ENCODE measurements around the gene MGAT4D. TPM values are rescaled to one million over a fixed set of nuclear protein-coding genes. Genes with fewer than 3 reads are reported as not detected.

Gene MGAT4D
- total RNA-seq, 2 donors from 2014 or later, result not detected

DNA sequence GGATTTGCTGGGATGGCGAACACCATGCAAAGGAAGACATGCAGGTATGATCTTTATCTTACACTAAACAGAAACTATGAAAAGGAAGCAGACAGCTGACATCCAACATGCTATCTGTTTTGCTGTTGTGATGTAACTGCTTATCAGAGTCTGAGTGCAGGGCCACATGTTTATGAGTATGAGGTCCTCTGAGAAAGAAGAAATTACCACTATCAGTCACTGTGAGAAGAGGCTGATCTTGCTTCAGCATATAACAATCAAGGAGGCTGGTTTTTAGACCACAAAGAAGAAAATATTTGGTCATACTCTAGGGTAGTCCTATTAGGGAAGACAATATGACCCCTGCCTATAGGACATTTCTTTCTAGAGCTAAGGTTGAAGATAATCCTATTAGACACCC is 89.1 kb downstream of the MGAT4D start:
- Mint-ChIP-seq H3K4me1 (peaks cover 7% of the 10 kb centered on the region), H3K9me3 (peaks cover 6% of the 10 kb centered on the region), H3K27ac (no peak overlapping the region), H3K27me3 (ENCODE audit: insufficient read depth) (no peaks in the 10 kb centered on the region), H3K36me3 (ENCODE audit: low read depth) (no peaks in the 10 kb centered on the region), H3K4me3 (no peak overlapping the region)
- no peaks in the 10 kb centered on the region for H3K36me3 ChIP-seq (ENCODE audit: control insufficient read depth, insufficient read depth, low read length)
- H3K4me3 ChIP-seq (ENCODE audit: low read length), result no peak overlapping the region
- H3K9me3 ChIP-seq (ENCODE audit: control insufficient read depth, low read length), result no peaks in the 10 kb centered on the region
- no peaks in the 10 kb centered on the region for H3K27me3 ChIP-seq (ENCODE audit: control insufficient read depth, insufficient read depth, low read length, poor library complexity, severe bottlenecking)
- no peak overlapping the region for H3K9ac ChIP-seq (ENCODE audit: extremely low read depth, low read length, poor library complexity, severe bottlenecking)
- no peaks in the 10 kb centered on the region for H3K4me1 ChIP-seq (ENCODE audit: control insufficient read depth, insufficient read depth, low read length)
- no peak for DNase-seq
- no peak overlapping the region for H3K27ac ChIP-seq (ENCODE audit: low read depth, low read length)
- TF ChIP-seq, protein P1, sequence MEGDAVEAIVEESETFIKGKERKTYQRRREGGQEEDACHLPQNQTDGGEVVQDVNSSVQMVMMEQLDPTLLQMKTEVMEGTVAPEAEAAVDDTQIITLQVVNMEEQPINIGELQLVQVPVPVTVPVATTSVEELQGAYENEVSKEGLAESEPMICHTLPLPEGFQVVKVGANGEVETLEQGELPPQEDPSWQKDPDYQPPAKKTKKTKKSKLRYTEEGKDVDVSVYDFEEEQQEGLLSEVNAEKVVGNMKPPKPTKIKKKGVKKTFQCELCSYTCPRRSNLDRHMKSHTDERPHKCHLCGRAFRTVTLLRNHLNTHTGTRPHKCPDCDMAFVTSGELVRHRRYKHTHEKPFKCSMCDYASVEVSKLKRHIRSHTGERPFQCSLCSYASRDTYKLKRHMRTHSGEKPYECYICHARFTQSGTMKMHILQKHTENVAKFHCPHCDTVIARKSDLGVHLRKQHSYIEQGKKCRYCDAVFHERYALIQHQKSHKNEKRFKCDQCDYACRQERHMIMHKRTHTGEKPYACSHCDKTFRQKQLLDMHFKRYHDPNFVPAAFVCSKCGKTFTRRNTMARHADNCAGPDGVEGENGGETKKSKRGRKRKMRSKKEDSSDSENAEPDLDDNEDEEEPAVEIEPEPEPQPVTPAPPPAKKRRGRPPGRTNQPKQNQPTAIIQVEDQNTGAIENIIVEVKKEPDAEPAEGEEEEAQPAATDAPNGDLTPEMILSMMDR (conservative IDR thresholded peaks at IDR 0.05), result no peak
- no CpG with 5 or more reads among the region's 1 CpG for WGBS, 2 experiments (ENCODE audit: insufficient coverage in 1 of 2, insufficient read length in 1 of 2)

DNA sequence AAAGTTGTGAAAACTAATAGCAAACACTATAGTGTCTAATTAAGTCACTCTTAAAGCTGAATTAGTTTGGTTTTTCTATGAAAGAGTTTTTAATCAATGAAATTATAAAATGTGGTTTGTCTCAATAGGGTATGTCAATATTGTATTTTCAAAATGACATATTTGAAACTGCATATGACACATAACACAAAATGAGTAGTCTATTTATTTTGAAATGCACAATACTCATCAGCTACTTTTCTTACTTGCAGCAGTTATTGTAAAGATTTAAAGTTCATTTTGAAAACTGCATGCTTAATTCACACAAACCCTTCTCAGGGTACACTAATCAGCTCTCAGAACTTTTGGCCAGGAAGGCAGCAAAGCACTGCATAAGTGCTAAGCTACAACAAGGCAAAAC is 91.8 kb downstream of the MGAT4D start:
- H3K27me3 ChIP-seq (ENCODE audit: control insufficient read depth, insufficient read depth, low read length, poor library complexity, severe bottlenecking), result no peaks in the 10 kb centered on the region
- Mint-ChIP-seq H3K9me3 (no peaks in the 10 kb centered on the region), H3K4me1 (peaks cover under 1% of the 10 kb centered on the region), H3K27me3 (ENCODE audit: insufficient read depth) (no peaks in the 10 kb centered on the region), H3K4me3 (no peak overlapping the region), H3K27ac (no peak overlapping the region), H3K36me3 (ENCODE audit: low read depth) (no peaks in the 10 kb centered on the region)
- H3K4me1 ChIP-seq (ENCODE audit: control insufficient read depth, insufficient read depth, low read length), result no peaks in the 10 kb centered on the region
- no peak overlapping the region for H3K27ac ChIP-seq (ENCODE audit: low read depth, low read length)
- TF ChIP-seq, protein P1 (conservative IDR thresholded peaks at IDR 0.05), result no peak
- no peaks in the 10 kb centered on the region for H3K36me3 ChIP-seq (ENCODE audit: control insufficient read depth, insufficient read depth, low read length)
- H3K9ac ChIP-seq (ENCODE audit: extremely low read depth, low read length, poor library complexity, severe bottlenecking), result no peak overlapping the region
- H3K9me3 ChIP-seq (ENCODE audit: control insufficient read depth, low read length), result no peaks in the 10 kb centered on the region
- H3K4me3 ChIP-seq (ENCODE audit: low read length), result no peak overlapping the region
- no peak for DNase-seq

DNA sequence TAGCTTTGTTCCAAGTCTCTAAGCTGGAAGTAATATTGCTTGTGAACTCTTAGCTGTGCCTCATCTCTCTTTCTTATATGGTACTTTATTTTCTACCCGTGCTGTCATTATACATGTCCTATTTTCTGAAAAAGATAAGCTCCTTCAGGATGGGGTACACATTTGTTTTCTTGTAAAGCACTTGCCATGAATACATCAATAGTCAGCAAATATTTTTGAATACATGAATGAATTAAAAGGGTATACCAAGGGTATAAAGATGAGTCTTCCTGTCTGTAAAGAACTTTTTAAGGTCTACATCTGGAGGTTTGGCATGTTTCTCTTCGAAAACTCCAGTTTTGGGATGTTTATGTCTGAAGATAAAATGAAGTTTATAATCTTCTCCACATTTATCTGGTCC is 98.0 kb downstream of the MGAT4D start:
- no peak overlapping the region for H3K27ac Mint-ChIP-seq
- no peaks in the 10 kb centered on the region for H3K27me3 ChIP-seq (ENCODE audit: control insufficient read depth, insufficient read depth, low read length, poor library complexity, severe bottlenecking)
- TF ChIP-seq, protein P1 (conservative IDR thresholded peaks at IDR 0.05), result no peak
- no peaks in the 10 kb centered on the region for H3K9me3 ChIP-seq (ENCODE audit: control insufficient read depth, low read length)
- H3K4me1 ChIP-seq (ENCODE audit: control insufficient read depth, insufficient read depth, low read length), result peaks cover 5% of the 10 kb centered on the region
- 84% methylated on average over 2 of the region's 2 CpGs; no CpG with 5 or more reads in 1 of the 2 experiments for WGBS, 2 experiments (ENCODE audit: insufficient coverage in 1 of 2, insufficient read length in 1 of 2)
- no peaks in the 10 kb centered on the region for H3K9me3 Mint-ChIP-seq
- no peaks in the 10 kb centered on the region for H3K36me3 Mint-ChIP-seq (ENCODE audit: low read depth)
- no peak overlapping the region for H3K4me3 ChIP-seq (ENCODE audit: low read length)
- H3K4me1 Mint-ChIP-seq, result no peaks in the 10 kb centered on the region
- H3K36me3 ChIP-seq (ENCODE audit: control insufficient read depth, insufficient read depth, low read length), result no peaks in the 10 kb centered on the region
- no peak for DNase-seq
- H3K4me3 Mint-ChIP-seq, result no peak overlapping the region
- no peak overlapping the region for H3K27ac ChIP-seq (ENCODE audit: low read depth, low read length)
- H3K9ac ChIP-seq (ENCODE audit: extremely low read depth, low read length, poor library complexity, severe bottlenecking), result no peak overlapping the region
- no peaks in the 10 kb centered on the region for H3K27me3 Mint-ChIP-seq (ENCODE audit: insufficient read depth)
